Measurements from ENCODE around the gene GPR176.

Gene GPR176

DNA sequence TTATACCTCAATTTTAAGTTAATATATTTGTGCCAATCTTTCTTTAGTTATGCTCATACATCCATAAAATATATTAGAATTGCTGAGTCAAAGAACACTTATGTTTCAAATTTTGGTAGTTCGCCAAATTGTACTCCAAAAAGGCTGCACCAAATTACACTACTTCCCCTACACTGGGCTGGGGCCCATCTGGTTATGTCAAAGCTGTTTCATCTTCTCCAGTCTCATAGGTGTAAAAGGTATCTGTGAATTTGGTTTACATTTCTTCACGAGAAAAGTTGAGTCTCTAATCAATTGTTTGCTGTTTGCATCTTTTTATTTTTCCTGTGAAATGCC lies 138.1 kb downstream of the GPR176 start:
- TF ChIP-seq EGR1 (IDR thresholded peaks at IDR 0.05) (no peak), EP300 (IDR thresholded peaks at IDR 0.05; ENCODE audit: borderline replicate concordance) (no peak), NFIC (IDR thresholded peaks at IDR 0.05) (no peak), CEBPB (IDR thresholded peaks at IDR 0.05) (no peak), REST (IDR thresholded peaks at IDR 0.05; ENCODE audit: low read depth) (no peak), CREB1 (IDR thresholded peaks at IDR 0.05; ENCODE audit: low read depth) (no peak)

DNA sequence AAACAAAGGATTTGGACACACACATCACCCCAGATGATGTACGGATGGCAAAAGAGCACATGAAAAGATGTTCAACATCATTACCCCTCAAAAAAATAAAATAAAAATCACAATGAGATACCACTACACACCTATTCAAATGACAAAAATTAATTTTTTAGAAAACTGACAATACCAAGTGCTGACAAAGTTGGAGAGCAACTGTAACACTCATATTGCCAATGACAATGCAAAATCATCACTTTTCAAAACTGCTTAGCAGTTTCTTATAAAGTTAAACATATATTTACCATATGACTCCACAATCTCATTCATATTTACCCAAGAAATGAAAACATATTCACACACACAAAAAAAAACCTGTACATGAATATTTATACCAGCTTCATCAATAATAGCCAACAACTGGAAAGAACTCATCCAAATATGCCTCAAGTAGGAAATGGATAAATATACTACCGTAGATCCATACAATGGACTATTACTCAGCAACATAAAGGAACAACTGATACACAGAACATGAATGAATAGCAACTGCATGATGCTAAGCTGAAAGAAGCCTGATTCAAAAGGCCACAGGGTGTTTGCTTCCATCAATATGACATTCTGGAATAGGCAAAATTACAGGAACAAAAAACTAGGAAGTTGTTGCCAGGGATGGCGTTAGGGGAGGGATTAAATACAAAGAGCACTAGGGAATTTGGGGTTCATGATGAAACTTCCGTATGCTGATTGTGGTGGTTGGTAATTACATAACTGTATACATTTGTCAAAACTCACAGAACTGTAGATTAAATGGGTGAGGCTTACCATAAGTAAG lies 138.7 kb downstream of the GPR176 start:
- TF ChIP-seq CREB1 (IDR thresholded peaks at IDR 0.05; ENCODE audit: low read depth) (no peak), CEBPB (IDR thresholded peaks at IDR 0.05) (no peak), TCF12 (IDR thresholded peaks at IDR 0.05; ENCODE audit: low read depth) (no peak), NFIC (IDR thresholded peaks at IDR 0.05) (no peak), TEAD4 (IDR thresholded peaks at IDR 0.05) (no peak), FOXM1 (IDR thresholded peaks at IDR 0.05; ENCODE audit: borderline replicate concordance, low read depth) (no peak), MAX (IDR thresholded peaks at IDR 0.05) (no peak), ZBTB7A (IDR thresholded peaks at IDR 0.05; ENCODE audit: low read depth) (no peak), TAF1 (IDR thresholded peaks at IDR 0.05; ENCODE audit: low read depth) (no peak), EP300 (IDR thresholded peaks at IDR 0.05; ENCODE audit: borderline replicate concordance) (no peak), REST (IDR thresholded peaks at IDR 0.05; ENCODE audit: low read depth) (no peak)
- TF ChIP-seq, protein P1, sequence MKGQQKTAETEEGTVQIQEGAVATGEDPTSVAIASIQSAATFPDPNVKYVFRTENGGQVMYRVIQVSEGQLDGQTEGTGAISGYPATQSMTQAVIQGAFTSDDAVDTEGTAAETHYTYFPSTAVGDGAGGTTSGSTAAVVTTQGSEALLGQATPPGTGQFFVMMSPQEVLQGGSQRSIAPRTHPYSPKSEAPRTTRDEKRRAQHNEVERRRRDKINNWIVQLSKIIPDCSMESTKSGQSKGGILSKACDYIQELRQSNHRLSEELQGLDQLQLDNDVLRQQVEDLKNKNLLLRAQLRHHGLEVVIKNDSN (IDR thresholded peaks at IDR 0.05): no peak

DNA sequence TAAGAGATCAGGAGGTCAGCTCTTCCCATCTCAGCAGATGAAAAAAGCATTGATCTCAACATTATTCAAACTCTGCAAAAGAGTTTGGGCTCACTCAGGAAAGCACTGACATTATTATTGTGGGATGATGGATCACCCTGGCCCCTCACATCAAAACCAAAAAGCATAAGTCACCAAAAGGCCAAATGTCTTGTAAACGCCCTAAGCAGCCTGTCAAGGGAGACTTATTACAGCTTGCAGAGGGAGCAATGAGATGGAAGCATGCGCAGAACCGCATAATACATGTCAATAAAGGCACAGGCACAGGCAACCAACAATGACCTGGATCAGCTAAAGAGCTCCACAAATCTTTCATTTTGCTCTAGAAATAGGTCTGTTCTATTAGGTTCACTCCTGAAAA lies 142.0 kb downstream of the GPR176 start:
- no peak for TF ChIP-seq TAF1 (IDR thresholded peaks at IDR 0.05; ENCODE audit: low read depth)

DNA sequence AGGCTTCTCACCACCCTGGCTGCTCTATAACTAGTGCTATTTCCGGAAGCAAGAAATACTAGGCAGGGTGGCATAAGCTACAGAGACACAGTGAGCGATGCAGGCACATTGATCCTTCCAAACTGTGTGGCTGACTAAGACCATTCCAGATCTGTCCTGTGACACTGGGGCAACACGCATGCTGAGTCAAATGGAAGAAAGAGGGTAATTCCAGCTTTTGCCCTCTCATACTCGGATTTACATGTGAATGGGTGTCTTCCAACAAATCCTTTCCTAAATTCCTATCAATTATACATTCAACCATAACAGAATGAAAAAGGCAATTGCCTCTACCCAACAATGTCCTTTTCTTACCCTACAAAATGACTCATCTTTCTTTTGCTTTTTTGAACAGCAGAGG lies 142.6 kb downstream of the GPR176 start:
- no peak for TF ChIP-seq EGR1 (IDR thresholded peaks at IDR 0.05)
- no peak for TF ChIP-seq TEAD4 (IDR thresholded peaks at IDR 0.05)
- TF ChIP-seq MAX (IDR thresholded peaks at IDR 0.05): no peak
- TF ChIP-seq, protein P1 (IDR thresholded peaks at IDR 0.05): no peak
- no peak for TF ChIP-seq REST (IDR thresholded peaks at IDR 0.05; ENCODE audit: low read depth)
- no peak for TF ChIP-seq FOXM1 (IDR thresholded peaks at IDR 0.05; ENCODE audit: borderline replicate concordance, low read depth)
- TF ChIP-seq EP300 (IDR thresholded peaks at IDR 0.05; ENCODE audit: borderline replicate concordance): no peak
- TF ChIP-seq NFIC (IDR thresholded peaks at IDR 0.05): no peak

GRCh38 chr15:39776068-39776467 lies 144.0 kb downstream of the GPR176 start:
- no peak for TF ChIP-seq NFIC (IDR thresholded peaks at IDR 0.05)
- TF ChIP-seq CEBPB (IDR thresholded peaks at IDR 0.05): no peak
- no peak for TF ChIP-seq TEAD4 (IDR thresholded peaks at IDR 0.05)
- TF ChIP-seq RAD21 (IDR thresholded peaks at IDR 0.05; ENCODE audit: low read depth): no peak
- TF ChIP-seq FOXM1 (IDR thresholded peaks at IDR 0.05; ENCODE audit: borderline replicate concordance, low read depth): no peak
- no peak for TF ChIP-seq REST (IDR thresholded peaks at IDR 0.05; ENCODE audit: low read depth)
- no peak for TF ChIP-seq MAX (IDR thresholded peaks at IDR 0.05)

Data from Ishikawa (cell line).